WTC11 (cell line): ENCODE data around the gene HAPSTR1. TPM values are rescaled to one million over a fixed set of nuclear protein-coding genes. Genes with fewer than 3 reads are reported as not detected.

ENCODE experiments used
- ATAC-seq: fragments of 200-7000 bp; cut with Tn5 transposase; 2 replicates; pipeline ENCODE4 v1.10.0; 2021; ENCODE audit warnings: mild to moderate bottlenecking, moderate library complexity
- CTCF ChIA-PET: fragments of 300-600 bp; sonication (Branson Sonifier 250); formaldehyde crosslinking; loops from one replicate; lab custom pipeline; 2021; ENCODE audit warnings: antibody characterized with exemption; lab: Charles Lee
- POLR2A ChIA-PET: fragments of 350-600 bp; sonication (Branson Sonifier 250); formaldehyde crosslinking; loops from one replicate; lab custom pipeline; 2021; ENCODE audit warnings: antibody characterized with exemption; lab: Charles Lee
- DNase-seq: peaks from one replicate; pipeline ENCODE4 v3.0.0; 2021; ENCODE audit warnings: low spot score
- H3K27ac Mint-ChIP-seq: 2 replicates; pipeline ENCODE4 v1.8.0; 2021; ENCODE audit warnings: mixed read lengths
- H3K27me3 Mint-ChIP-seq: 2 replicates; pipeline ENCODE4 v1.8.0; 2021; ENCODE audit warnings: low read depth, mild to moderate bottlenecking, moderate library complexity, mixed read lengths
- H3K36me3 Mint-ChIP-seq: 2 replicates; pipeline ENCODE4 v1.8.0; 2021; ENCODE audit warnings: mixed read lengths
- H3K4me1 Mint-ChIP-seq: 2 replicates; pipeline ENCODE4 v1.8.0; 2022; ENCODE audit warnings: mixed read lengths
- H3K4me3 Mint-ChIP-seq: 2 replicates; pipeline ENCODE4 v1.8.0; 2021; ENCODE audit warnings: mild to moderate bottlenecking, moderate library complexity, mixed read lengths
- H3K9me3 Mint-ChIP-seq: 2 replicates; pipeline ENCODE4 v1.8.0; 2021; ENCODE audit warnings: mixed read lengths
- CBFB ChIP-seq: sonication (generic); formaldehyde crosslinking; IDR thresholded peaks from 2 replicates; pipeline ENCODE4 v1.8.1; 2022; ENCODE audit warnings: mild to moderate bottlenecking, low read depth, missing genetic modification reagents
- ELF4 ChIP-seq: sonication (generic); formaldehyde crosslinking; IDR thresholded peaks from 2 replicates; pipeline ENCODE4 v1.8.1; 2022; ENCODE audit warnings: low read depth, mild to moderate bottlenecking, moderate library complexity, missing genetic modification reagents
- FOXJ3 ChIP-seq: sonication (generic); formaldehyde crosslinking; IDR thresholded peaks from 2 replicates; pipeline ENCODE4 v1.9.0; 2021; ENCODE audit warnings: missing genetic modification reagents, mild to moderate bottlenecking, borderline replicate concordance
- FOXK1 ChIP-seq: sonication (generic); formaldehyde crosslinking; IDR thresholded peaks from 2 replicates; pipeline ENCODE4 v1.8.0; 2022; ENCODE audit warnings: mild to moderate bottlenecking, moderate library complexity, missing genetic modification reagents
- GRHL2 ChIP-seq: fragments of 250-450 bp; sonication (Bioruptor Pico); IDR thresholded peaks from 2 replicates; pipeline ENCODE4 v1.8.0; 2022; ENCODE audit warnings: mild to moderate bottlenecking, moderate library complexity; ENCODE audit not compliant: insufficient replicate concordance, severe bottlenecking
- JAZF1 ChIP-seq: fragments of 250-450 bp; sonication (Bioruptor Pico); IDR thresholded peaks from 2 replicates; pipeline ENCODE4 v1.9.0; 2021; ENCODE audit warnings: moderate library complexity, mild to moderate bottlenecking, inconsistent platforms
- JUN ChIP-seq: sonication (generic); formaldehyde crosslinking; IDR thresholded peaks from 2 replicates; pipeline ENCODE4 v1.8.0; 2023; ENCODE audit warnings: mild to moderate bottlenecking, missing genetic modification reagents
- NFATC4 ChIP-seq: fragments of 250-450 bp; sonication (Bioruptor Pico); IDR thresholded peaks from 2 replicates; pipeline ENCODE4 v1.9.0; 2021; ENCODE audit warnings: mild to moderate bottlenecking
- NR1H2 ChIP-seq: sonication (generic); formaldehyde crosslinking; IDR thresholded peaks from 2 replicates; pipeline ENCODE4 v1.9.0; 2021; ENCODE audit warnings: mild to moderate bottlenecking, moderate library complexity, missing genetic modification reagents
- PRRX2 ChIP-seq: fragments of 250-450 bp; sonication (Bioruptor Pico); IDR thresholded peaks from 2 replicates; pipeline ENCODE4 v1.8.0; 2021; ENCODE audit warnings: mild to moderate bottlenecking
- SMAD4 ChIP-seq: sonication (generic); formaldehyde crosslinking; IDR thresholded peaks from 2 replicates; pipeline ENCODE4 v1.8.0; 2022; ENCODE audit warnings: mild to moderate bottlenecking, missing genetic modification reagents
- TEAD1 ChIP-seq: sonication (generic); formaldehyde crosslinking; IDR thresholded peaks from 2 replicates; pipeline ENCODE4 v1.8.0; 2022; ENCODE audit warnings: mild to moderate bottlenecking, missing genetic modification reagents
- ZNF219 ChIP-seq: sonication (generic); formaldehyde crosslinking; IDR thresholded peaks from 2 replicates; pipeline ENCODE4 v1.8.0; 2023; ENCODE audit warnings: missing genetic modification reagents, mild to moderate bottlenecking, borderline replicate concordance
- ZNF317 ChIP-seq: sonication (generic); formaldehyde crosslinking; IDR thresholded peaks from 2 replicates; pipeline ENCODE4 v1.8.1; 2023; ENCODE audit warnings: low read depth, mild to moderate bottlenecking, moderate library complexity, missing genetic modification reagents, borderline replicate concordance
- ZNF396 ChIP-seq: fragments of 250-450 bp; sonication (Bioruptor Pico); IDR thresholded peaks from 2 replicates; pipeline ENCODE4 v1.8.0; 2021; ENCODE audit warnings: mild to moderate bottlenecking, moderate library complexity, borderline replicate concordance
- total RNA-seq: library from RNA; stranded (reverse); gene quantifications from 3 replicates; pipeline ENCODE4 v1.2.3, GENCODE V29; 2021
- TF ChIP-seq, protein P1 (sequence below): sonication (generic); formaldehyde crosslinking; IDR thresholded peaks from 2 replicates; pipeline ENCODE4 v1.8.1; 2023; ENCODE audit warnings: mild to moderate bottlenecking, missing genetic modification reagents, moderate library complexity
- TF ChIP-seq, protein P2 (sequence below): fragments of 250-450 bp; sonication (Bioruptor Pico); IDR thresholded peaks from 2 replicates; pipeline ENCODE4 v1.9.0; 2021; ENCODE audit warnings: mild to moderate bottlenecking
- TF ChIP-seq, protein P3 (sequence below): fragments of 200-600 bp; IDR thresholded peaks from 2 replicates; pipeline ENCODE4 v1.8.0; 2022; ENCODE audit warnings: antibody characterized with exemption
- TF ChIP-seq, protein P4 (sequence below): fragments of 250-450 bp; sonication (Bioruptor Pico); IDR thresholded peaks from 2 replicates; pipeline ENCODE4 v1.9.0; 2021; ENCODE audit warnings: moderate library complexity, mild to moderate bottlenecking, inconsistent platforms, borderline replicate concordance
- TF ChIP-seq, protein P5 (sequence below): sonication (generic); formaldehyde crosslinking; IDR thresholded peaks from 2 replicates; pipeline ENCODE4 v1.8.0; 2022; ENCODE audit warnings: mild to moderate bottlenecking, missing genetic modification reagents
- TF ChIP-seq, protein P6 (sequence below): sonication (generic); formaldehyde crosslinking; IDR thresholded peaks from 2 replicates; pipeline ENCODE4 v1.8.1; 2022; ENCODE audit warnings: low read depth, mild to moderate bottlenecking, moderate library complexity, missing genetic modification reagents, borderline replicate concordance
- TF ChIP-seq, protein P7 (sequence below): sonication (generic); formaldehyde crosslinking; IDR thresholded peaks from 2 replicates; pipeline ENCODE4 v1.8.1; 2023; ENCODE audit warnings: mild to moderate bottlenecking, missing genetic modification reagents, moderate library complexity

HAPSTR1 gene
- total RNA-seq, 1 experiment from 2014 or later: 54.3 TPM

DNA sequence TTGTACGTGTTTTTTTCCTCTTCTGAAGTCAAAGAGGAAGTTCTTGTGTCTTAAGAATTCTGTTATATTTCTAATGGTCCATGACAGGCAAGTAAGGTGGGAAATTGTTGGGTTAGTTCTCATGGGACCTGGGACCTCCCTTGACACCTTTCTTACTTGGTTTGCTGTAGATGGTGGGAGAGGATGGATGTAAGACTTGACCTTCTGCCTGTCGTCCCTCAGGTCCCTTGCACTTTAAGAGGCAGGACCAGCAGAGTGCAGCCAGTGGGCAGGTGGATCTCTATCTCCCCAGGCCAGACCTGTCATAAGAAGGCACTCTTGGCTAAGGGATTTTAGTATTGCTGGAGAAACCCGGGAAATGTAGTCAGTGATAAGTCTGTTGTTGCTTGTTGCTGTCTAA lies 12.1 kb downstream of the HAPSTR1 start:
- ChIA-PET CTCF (no interaction called here), POLR2A (no interaction called here)
- TF ChIP-seq GRHL2 (no peak), ZNF396 (CRISPR knock-in tag) (no peak), JAZF1 (CRISPR knock-in tag) (no peak), FOXJ3 (CRISPR knock-in tag) (no peak), PRRX2 (CRISPR knock-in tag) (no peak), SMAD4 (CRISPR knock-in tag) (no peak), JUN (CRISPR knock-in tag) (no peak), NFATC4 (no peak)
- TF ChIP-seq, protein P1, sequence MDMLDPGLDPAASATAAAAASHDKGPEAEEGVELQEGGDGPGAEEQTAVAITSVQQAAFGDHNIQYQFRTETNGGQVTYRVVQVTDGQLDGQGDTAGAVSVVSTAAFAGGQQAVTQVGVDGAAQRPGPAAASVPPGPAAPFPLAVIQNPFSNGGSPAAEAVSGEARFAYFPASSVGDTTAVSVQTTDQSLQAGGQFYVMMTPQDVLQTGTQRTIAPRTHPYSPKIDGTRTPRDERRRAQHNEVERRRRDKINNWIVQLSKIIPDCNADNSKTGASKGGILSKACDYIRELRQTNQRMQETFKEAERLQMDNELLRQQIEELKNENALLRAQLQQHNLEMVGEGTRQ (CRISPR knock-in tag): no peak
- TF ChIP-seq, protein P2, sequence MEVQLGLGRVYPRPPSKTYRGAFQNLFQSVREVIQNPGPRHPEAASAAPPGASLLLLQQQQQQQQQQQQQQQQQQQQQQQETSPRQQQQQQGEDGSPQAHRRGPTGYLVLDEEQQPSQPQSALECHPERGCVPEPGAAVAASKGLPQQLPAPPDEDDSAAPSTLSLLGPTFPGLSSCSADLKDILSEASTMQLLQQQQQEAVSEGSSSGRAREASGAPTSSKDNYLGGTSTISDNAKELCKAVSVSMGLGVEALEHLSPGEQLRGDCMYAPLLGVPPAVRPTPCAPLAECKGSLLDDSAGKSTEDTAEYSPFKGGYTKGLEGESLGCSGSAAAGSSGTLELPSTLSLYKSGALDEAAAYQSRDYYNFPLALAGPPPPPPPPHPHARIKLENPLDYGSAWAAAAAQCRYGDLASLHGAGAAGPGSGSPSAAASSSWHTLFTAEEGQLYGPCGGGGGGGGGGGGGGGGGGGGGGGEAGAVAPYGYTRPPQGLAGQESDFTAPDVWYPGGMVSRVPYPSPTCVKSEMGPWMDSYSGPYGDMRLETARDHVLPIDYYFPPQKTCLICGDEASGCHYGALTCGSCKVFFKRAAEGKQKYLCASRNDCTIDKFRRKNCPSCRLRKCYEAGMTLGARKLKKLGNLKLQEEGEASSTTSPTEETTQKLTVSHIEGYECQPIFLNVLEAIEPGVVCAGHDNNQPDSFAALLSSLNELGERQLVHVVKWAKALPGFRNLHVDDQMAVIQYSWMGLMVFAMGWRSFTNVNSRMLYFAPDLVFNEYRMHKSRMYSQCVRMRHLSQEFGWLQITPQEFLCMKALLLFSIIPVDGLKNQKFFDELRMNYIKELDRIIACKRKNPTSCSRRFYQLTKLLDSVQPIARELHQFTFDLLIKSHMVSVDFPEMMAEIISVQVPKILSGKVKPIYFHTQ (CRISPR knock-in tag): no peak
- Mint-ChIP-seq H3K27ac (peak overlapping the region; percentile 66), H3K4me3 (no peak overlapping the region), H3K36me3 (peaks cover 80% of the 10 kb centered on the region), H3K27me3 (no peaks in the 10 kb centered on the region), H3K9me3 (no peaks in the 10 kb centered on the region), H3K4me1 (peaks cover 56% of the 10 kb centered on the region)
- no peak for ATAC-seq
- no peak for DNase-seq

DNA sequence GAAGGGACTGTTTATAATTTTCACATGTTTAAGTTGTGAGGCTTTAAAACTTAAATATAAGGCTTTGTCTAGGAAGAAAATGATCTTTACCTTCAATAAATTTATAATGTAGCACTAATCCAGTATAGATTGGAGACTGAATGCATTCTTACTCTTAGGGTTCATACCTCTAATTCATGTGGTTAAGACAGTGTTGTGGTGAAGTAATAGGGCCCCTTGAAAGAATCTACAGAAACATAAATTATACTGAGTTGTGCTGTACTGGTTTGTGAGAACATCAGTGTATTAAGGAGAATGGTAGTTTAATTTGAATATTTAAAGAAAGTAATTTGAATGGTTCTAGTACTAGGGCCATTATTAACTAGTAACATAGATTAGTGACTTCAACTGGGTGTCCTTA lies 13.7 kb downstream of the HAPSTR1 start:
- ChIA-PET CTCF (no interaction called here), POLR2A (no interaction called here)
- Mint-ChIP-seq H3K4me1 (peaks cover 63% of the 10 kb centered on the region), H3K9me3 (no peaks in the 10 kb centered on the region), H3K4me3 (no peak overlapping the region), H3K27ac (no peak overlapping the region), H3K27me3 (no peaks in the 10 kb centered on the region), H3K36me3 (peaks cover 76% of the 10 kb centered on the region)
- ATAC-seq (no peak), DNase-seq (no peak)
- TF ChIP-seq ZNF317 (CRISPR knock-in tag) (no peak), ZNF396 (CRISPR knock-in tag) (no peak), FOXK1 (CRISPR knock-in tag) (no peak), NR1H2 (CRISPR knock-in tag) (no peak), ELF4 (CRISPR knock-in tag) (no peak), TEAD1 (CRISPR knock-in tag) (no peak), ZNF219 (CRISPR knock-in tag) (no peak), CBFB (no peak), JUN (CRISPR knock-in tag) (no peak), FOXJ3 (CRISPR knock-in tag) (no peak)
- TF ChIP-seq, protein P3, sequence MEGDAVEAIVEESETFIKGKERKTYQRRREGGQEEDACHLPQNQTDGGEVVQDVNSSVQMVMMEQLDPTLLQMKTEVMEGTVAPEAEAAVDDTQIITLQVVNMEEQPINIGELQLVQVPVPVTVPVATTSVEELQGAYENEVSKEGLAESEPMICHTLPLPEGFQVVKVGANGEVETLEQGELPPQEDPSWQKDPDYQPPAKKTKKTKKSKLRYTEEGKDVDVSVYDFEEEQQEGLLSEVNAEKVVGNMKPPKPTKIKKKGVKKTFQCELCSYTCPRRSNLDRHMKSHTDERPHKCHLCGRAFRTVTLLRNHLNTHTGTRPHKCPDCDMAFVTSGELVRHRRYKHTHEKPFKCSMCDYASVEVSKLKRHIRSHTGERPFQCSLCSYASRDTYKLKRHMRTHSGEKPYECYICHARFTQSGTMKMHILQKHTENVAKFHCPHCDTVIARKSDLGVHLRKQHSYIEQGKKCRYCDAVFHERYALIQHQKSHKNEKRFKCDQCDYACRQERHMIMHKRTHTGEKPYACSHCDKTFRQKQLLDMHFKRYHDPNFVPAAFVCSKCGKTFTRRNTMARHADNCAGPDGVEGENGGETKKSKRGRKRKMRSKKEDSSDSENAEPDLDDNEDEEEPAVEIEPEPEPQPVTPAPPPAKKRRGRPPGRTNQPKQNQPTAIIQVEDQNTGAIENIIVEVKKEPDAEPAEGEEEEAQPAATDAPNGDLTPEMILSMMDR: no peak
- TF ChIP-seq, protein P4, sequence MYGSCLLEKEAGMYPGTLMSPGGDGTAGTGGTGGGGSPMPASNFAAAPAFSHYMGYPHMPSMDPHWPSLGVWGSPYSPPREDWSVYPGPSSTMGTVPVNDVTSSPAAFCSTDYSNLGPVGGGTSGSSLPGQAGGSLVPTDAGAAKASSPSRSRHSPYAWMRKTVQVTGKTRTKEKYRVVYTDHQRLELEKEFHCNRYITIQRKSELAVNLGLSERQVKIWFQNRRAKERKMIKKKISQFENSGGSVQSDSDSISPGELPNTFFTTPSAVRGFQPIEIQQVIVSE: no peak
- TF ChIP-seq, protein P5, sequence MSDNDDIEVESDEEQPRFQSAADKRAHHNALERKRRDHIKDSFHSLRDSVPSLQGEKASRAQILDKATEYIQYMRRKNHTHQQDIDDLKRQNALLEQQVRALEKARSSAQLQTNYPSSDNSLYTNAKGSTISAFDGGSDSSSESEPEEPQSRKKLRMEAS (CRISPR knock-in tag): no peak
- TF ChIP-seq, protein P1 (CRISPR knock-in tag): no peak
- TF ChIP-seq, protein P6, sequence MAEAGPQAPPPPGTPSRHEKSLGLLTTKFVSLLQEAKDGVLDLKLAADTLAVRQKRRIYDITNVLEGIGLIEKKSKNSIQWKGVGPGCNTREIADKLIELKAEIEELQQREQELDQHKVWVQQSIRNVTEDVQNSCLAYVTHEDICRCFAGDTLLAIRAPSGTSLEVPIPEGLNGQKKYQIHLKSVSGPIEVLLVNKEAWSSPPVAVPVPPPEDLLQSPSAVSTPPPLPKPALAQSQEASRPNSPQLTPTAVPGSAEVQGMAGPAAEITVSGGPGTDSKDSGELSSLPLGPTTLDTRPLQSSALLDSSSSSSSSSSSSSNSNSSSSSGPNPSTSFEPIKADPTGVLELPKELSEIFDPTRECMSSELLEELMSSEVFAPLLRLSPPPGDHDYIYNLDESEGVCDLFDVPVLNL: no peak
- TF ChIP-seq, protein P7, sequence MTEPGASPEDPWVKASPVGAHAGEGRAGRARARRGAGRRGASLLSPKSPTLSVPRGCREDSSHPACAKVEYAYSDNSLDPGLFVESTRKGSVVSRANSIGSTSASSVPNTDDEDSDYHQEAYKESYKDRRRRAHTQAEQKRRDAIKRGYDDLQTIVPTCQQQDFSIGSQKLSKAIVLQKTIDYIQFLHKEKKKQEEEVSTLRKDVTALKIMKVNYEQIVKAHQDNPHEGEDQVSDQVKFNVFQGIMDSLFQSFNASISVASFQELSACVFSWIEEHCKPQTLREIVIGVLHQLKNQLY (CRISPR knock-in tag): no peak
